DOHH2 (cell line): Measurements from ENCODE around the gene CDH18.

ENCODE experiments used
- CTCF ChIP-seq: fragments of 200-600 bp; sonication (generic); IDR thresholded peaks from one replicate; pipeline ENCODE4 v1.5.1; 2014; ENCODE audit warnings: antibody characterized with exemption, mild to moderate bottlenecking, low read depth, low read length; ENCODE audit not compliant: poor library complexity, severe bottlenecking
- EZH2phosphoT487 ChIP-seq: fragments of 200-600 bp; sonication (generic); IDR thresholded peaks from 2 replicates; pipeline ENCODE4 v1.6.1; 2017; ENCODE audit warnings: borderline replicate concordance, mild to moderate bottlenecking, antibody characterized with exemption, low read length, moderate library complexity, mixed read lengths

DNA sequence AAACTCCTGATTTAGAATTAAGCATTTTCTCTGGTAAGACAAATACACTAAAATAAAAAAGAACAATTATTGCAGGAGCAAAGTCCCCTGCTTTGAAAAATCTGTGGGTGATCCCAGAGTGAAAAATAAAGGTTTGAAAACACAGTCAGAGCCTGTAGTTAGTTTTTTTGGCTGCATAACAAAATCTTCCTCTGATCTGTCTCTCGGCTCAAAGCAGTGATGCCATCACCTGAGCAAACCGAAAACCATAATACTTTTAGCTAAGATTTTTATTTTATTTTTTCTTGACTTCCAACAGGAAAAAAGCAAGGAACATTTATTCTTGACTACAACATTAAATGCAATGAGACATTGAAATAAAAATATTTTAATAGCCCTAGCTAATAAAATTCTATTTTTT lies 1.2 kb downstream of the CDH18 start:
- TF ChIP-seq CTCF (no peak), EZH2phosphoT487 (no peak)
